Activated naive CD8-positive, alpha-beta T cell treated with anti-CD3 and anti-CD28 coated beads, Interleukin-2, amount 50 U/mL, for 24 hours (primary cell): Measurements from ENCODE around the gene ANO10.
"Not testable (repeated sequence)": the region's sequence is repeated elsewhere in the genome, so short reads cannot be mapped to it uniquely, and the experiment has no call there.

Source experiments
- ATAC-seq: fragments of 150-1000 bp; cut with Tn5 transposase; one replicate; pipeline ENCODE4 v1.10.0; 2021
- DNase-seq: peaks from one replicate; pipeline ENCODE4 v3.0.0; 2021
- H3K27ac Mint-ChIP-seq: one replicate; pipeline ENCODE4 v1.8.0; 2021; ENCODE audit warnings: mild to moderate bottlenecking, mixed read lengths
- H3K27me3 Mint-ChIP-seq: one replicate; pipeline ENCODE4 v1.8.0; 2021; ENCODE audit warnings: mixed read lengths
- H3K36me3 Mint-ChIP-seq: one replicate; pipeline ENCODE4 v1.8.0; 2021; ENCODE audit warnings: low read depth, mixed read lengths
- H3K4me1 Mint-ChIP-seq: one replicate; pipeline ENCODE4 v1.8.0; 2021; ENCODE audit warnings: mixed read lengths
- H3K4me3 Mint-ChIP-seq: one replicate; pipeline ENCODE4 v1.8.0; 2021; ENCODE audit warnings: mild to moderate bottlenecking, moderate library complexity, mixed read lengths
- H3K9me3 Mint-ChIP-seq: one replicate; pipeline ENCODE4 v1.8.0; 2021; ENCODE audit warnings: mixed read lengths

ANO10 gene

DNA sequence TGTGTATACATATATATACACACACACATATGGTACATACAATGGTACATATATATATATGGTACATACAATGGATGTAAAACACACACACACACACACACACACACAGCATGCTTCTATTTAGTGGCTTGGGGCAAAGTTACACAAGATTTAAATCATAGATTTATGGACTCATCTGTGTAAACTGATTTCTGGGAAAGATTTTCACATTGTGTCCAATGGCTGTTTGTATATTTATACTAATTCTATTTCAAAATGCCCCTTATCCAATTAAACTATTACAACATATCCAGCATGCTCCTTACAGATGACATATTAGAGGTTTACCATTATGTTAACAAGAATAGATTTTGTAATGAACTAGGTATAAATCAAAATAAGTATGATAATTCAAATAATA lies 94.9 kb downstream of the ANO10 start:
- H3K9me3 Mint-ChIP-seq: peaks cover 11% of the 10 kb centered on the region
- no peak overlapping the region for H3K27ac Mint-ChIP-seq
- ATAC-seq: no peak
- no peak overlapping the region for H3K4me3 Mint-ChIP-seq
- DNase-seq: no peak
- no peaks in the 10 kb centered on the region for H3K27me3 Mint-ChIP-seq
- peaks cover 5% of the 10 kb centered on the region for H3K4me1 Mint-ChIP-seq
- peaks cover 6% of the 10 kb centered on the region for H3K36me3 Mint-ChIP-seq

DNA sequence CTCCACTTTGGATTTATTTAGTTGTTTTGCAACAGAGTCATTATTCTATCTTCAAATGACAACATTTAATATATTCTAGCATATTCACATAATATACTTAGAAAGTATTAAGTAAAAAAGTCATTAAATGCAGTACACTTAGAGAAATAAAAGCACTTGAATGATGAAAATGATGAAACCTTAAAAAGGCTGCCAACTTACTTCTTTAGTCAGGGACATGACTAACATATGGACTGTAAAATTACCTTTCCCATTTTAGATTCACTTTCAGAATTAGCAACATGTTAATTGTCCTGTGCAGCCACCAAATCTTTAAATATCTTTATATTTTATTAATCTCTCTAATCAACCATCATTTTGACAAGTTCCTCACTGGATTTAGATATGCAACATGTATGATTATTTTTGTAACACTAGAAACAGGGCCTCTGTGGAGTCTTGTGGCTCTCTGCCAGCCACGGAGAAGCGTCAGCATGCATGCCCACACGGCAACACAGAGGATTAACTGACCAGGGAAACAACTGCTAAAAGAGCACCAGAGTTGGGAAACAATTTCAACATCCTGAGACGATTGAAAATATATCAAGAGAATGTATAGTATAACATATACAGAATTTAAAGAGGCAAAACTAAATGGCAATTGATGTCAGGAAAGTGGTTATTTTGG lies 95.7 kb downstream of the ANO10 start:
- no peak overlapping the region for H3K27ac Mint-ChIP-seq
- no peaks in the 10 kb centered on the region for H3K27me3 Mint-ChIP-seq
- H3K36me3 Mint-ChIP-seq: peaks cover 6% of the 10 kb centered on the region
- peaks cover 1% of the 10 kb centered on the region for H3K4me1 Mint-ChIP-seq
- DNase-seq (no peak), ATAC-seq (no peak)
- peaks cover 11% of the 10 kb centered on the region for H3K9me3 Mint-ChIP-seq
- H3K4me3 Mint-ChIP-seq: no peak overlapping the region

DNA sequence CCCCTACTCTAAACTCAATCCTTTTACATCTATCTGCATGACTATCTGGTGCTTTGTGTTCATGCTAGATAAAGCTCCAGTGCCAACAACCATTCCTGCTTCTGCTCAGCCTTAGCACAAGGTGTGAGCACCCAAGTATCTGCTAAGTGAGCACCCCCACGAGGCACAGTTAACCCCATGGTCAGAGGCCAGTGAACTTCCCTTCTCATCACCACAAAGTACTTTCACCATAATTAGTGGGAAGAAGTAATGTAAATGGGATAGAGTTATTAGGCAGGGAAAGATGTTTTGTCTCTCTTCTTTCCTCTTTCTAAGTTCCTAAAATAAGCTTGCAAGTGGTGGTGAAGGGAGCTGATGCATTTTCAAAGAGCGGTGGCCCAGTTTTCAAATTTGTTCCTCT lies 96.4 kb downstream of the ANO10 start:
- Mint-ChIP-seq H3K27me3 (no peaks in the 10 kb centered on the region), H3K36me3 (peaks cover 6% of the 10 kb centered on the region), H3K9me3 (peaks cover 11% of the 10 kb centered on the region), H3K4me1 (peaks cover 1% of the 10 kb centered on the region), H3K27ac (no peak overlapping the region), H3K4me3 (no peak overlapping the region)
- DNase-seq (no peak), ATAC-seq (no peak)

DNA sequence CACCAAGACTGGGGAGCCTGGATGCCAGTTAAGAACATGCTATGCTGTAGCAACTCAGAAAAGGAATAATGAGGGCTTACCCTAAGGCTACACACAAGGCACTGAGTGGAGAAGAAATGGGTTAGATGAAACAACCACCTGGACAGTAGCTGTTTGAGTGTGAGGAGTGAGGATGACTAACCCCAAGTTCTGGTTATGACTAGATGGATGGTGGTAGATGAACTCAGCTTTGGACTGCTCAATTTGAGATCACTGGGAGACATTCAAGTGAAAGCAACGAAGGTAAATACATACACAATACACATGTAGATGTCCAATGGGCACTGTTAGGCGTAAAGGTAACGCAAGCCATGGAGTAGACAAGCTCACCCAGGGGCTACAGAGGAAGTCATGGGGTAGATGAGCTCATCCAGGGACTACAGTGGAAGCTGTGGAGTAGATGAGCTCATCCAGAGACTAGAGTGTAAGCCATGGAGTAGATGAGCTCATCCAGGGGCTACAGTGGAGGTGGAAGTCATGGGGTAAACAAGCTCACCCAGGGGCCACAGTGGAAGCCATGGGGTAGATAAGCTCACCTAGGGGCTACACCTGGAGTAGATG lies 98.3 kb downstream of the ANO10 start:
- peak; percentile 6 for DNase-seq
- ATAC-seq: peak; percentile 91
- Mint-ChIP-seq H3K4me1 (peaks cover 1% of the 10 kb centered on the region), H3K9me3 (peaks cover 27% of the 10 kb centered on the region), H3K27ac (no peak overlapping the region), H3K27me3 (no peaks in the 10 kb centered on the region), H3K36me3 (peaks cover 17% of the 10 kb centered on the region), H3K4me3 (no peak overlapping the region)

DNA sequence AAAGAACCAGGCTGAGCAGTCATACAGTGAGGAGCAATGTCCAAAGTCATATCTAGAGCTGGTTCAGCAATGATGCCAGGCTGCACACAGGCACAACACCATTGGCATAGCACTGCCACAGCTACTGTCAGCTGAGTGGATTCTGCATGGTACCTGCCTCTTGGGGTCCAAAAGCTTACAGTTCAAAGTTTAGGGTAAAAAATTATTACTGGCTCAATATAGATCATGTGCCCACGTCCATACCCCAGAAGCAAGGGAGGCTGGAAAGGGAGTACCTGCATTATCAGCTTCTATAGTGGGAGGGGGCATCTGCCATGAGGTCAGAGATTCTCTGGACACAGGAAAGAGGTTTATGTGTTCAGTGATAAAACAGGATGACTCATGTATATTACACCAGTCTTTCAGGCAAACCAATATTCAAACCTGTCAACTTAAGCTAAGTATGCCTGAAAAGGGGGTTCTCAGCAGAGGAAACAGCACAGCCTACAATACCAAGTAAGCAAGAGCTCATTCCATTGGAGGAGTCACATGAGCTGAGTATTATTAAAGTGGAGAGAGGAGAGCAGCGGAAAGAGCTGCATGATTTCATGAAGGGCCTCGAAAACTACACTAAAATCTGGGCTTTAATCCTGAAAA lies 99.0 kb downstream of the ANO10 start:
- no peaks in the 10 kb centered on the region for H3K27me3 Mint-ChIP-seq

DNA sequence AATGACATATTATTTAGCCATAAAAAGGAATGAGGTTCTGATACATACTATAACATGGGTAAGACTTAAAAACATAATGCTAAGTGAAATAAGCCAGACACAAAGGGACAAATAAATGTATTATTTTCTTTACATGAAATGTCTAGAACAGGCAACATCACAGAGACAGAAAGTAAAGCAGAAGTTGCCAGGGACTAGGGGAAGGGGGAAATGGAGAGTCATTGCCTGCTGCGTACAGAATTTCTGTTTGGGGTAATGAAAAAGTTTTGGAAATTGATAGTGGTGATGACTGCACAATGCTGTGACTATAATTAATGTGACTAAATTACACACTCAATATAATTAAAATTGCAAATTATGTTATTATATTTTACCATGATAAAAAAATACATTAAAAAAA lies 99.9 kb downstream of the ANO10 start:
- Mint-ChIP-seq H3K9me3 (peaks cover 23% of the 10 kb centered on the region), H3K4me1 (peaks cover 1% of the 10 kb centered on the region), H3K27me3 (no peaks in the 10 kb centered on the region), H3K27ac (no peak overlapping the region), H3K4me3 (no peak overlapping the region), H3K36me3 (peaks cover 18% of the 10 kb centered on the region)
- no peak for DNase-seq
- no peak for ATAC-seq

More for the DNA sequence above, 99.0 kb downstream of the ANO10 start:
- Mint-ChIP-seq H3K27ac (no peak overlapping the region), H3K4me3 (no peak overlapping the region), H3K9me3 (peaks cover 27% of the 10 kb centered on the region), H3K36me3 (peaks cover 18% of the 10 kb centered on the region), H3K4me1 (peaks cover 1% of the 10 kb centered on the region)
- no peak for ATAC-seq
- no peak for DNase-seq

DNA sequence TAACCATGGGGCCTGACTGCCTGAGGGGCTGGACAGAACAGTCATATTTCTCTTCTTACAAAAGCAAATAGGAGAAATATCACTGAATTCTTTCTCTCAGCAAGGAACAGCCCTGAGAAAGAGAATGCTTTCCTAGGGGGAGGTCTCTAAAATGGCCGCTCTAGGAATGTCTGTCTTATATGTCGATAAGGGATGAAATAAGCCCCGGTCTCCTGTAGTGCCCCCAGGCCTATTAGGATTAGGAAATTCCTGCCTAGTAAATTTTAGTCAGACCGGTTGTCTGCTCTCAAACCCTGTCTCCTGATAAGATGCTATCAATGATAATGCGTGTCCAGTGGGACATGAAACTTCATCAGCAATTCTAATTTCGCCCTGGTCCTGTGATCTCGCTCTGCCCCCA lies 103.3 kb downstream of the ANO10 start:
- ATAC-seq: not testable (repeated sequence)

DNA sequence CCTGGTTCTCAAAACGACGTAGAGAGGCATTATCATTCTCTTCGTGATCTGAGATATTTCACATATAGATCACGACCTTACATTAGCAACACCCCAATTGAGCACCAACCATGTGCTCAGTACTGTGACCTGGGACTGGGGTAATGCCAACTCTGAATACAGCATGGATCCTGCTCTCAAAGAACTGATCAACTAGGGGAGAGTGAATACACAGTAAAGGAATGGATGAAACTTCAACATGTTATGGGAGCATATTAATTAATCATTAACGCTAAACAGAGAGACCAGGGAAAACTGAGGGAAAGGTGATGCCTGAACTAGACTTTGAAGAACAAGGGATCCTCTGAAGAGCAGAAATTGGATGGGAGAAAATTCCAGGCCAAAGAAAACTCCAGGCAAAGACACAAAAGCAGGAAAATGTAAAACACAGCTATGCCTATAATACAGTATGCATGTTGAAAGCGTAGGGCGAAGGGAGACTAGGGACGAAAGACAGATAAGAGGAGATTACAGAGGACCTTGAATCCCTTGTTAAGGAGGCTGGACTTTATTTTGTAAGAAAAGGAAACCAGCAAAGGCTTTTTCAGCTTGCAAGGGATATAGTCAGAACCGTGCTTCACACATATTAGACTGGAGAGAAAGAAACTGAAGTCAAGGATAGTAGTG lies 105.7 kb downstream of the ANO10 start:
- H3K27ac Mint-ChIP-seq: no peak overlapping the region

More for the DNA sequence above, 103.3 kb downstream of the ANO10 start:
- not testable (repeated sequence) for H3K4me1 Mint-ChIP-seq, H3K27me3 Mint-ChIP-seq, DNase-seq, H3K27ac Mint-ChIP-seq, H3K4me3 Mint-ChIP-seq
- Mint-ChIP-seq H3K9me3 (peaks cover 32% of the 10 kb centered on the region), H3K36me3 (peaks cover 18% of the 10 kb centered on the region)

DNA sequence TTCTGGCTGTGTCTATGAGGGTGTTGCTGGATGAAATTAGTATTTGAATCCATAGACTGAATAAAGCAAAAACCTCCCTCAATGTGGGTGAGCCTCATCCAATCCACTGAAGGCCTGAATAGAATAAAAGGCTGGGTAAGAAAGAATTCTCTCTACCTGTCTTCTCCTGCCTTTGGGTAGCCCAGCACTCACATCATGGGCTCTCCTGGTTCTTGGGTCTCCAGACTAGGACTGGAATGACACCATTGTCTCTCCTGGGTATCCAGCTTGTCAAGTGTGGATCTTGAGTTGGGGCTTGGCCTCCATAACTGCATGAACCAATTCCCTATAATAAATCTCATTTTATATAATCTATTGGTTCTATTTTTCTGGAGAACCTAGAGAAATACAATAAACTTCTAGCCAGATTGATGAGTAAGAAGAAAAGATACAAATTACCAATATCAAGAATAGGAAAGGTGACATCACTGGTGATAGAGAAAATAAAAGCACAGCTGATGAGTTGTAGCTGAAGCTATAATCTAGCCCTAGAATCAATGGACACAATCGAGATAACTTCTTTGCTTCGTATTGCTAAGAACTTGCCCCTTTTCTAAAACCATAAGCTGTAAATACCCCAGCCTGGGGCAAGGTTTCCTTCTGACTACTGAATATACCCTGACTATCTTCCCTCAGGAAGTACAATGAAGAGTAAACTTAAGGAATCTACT lies 106.4 kb downstream of the ANO10 start:
- H3K4me3 Mint-ChIP-seq: no peak overlapping the region
- H3K9me3 Mint-ChIP-seq: peaks cover 32% of the 10 kb centered on the region
- no peak for ATAC-seq
- H3K27ac Mint-ChIP-seq: no peak overlapping the region
- H3K36me3 Mint-ChIP-seq: peaks cover 18% of the 10 kb centered on the region
- no peaks in the 10 kb centered on the region for H3K4me1 Mint-ChIP-seq
- DNase-seq: no peak
- H3K27me3 Mint-ChIP-seq: no peaks in the 10 kb centered on the region

More for the DNA sequence above, 105.7 kb downstream of the ANO10 start:
- DNase-seq: no peak
- Mint-ChIP-seq H3K36me3 (peaks cover 18% of the 10 kb centered on the region), H3K4me1 (no peaks in the 10 kb centered on the region), H3K9me3 (peaks cover 32% of the 10 kb centered on the region), H3K27me3 (no peaks in the 10 kb centered on the region), H3K4me3 (no peak overlapping the region)
- no peak for ATAC-seq

DNA sequence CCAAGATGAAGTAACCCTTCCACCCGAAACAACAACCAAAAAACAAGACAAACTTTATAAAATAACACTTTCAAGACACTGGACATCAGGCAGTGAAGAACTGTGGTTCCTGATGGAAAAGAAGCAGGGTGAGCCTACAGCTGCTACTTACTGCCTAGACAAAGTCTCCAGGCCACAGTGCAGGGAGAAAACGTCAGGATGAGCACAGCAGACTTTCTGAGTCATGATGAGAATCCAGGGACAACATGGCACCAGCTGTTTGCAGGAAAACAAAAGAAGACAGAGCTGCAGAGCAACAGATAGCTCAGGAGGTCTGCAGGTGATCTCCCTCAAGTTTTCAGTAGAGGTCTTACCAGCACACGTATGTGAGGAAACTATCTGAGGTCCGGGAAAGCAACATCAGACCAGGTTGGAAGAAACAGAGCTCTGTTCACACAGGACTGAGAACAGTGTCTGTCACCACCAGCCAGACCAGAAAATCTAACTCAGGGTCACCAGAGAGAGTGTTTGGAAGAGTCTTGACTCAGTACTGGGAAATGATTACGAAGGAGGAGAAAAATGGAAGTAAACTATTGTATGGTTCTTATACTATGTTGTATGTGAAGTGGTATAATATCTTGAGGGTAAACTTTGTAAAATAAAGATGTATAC lies 108.9 kb downstream of the ANO10 start:
- Mint-ChIP-seq H3K4me1 (no peaks in the 10 kb centered on the region), H3K36me3 (peaks cover 3% of the 10 kb centered on the region), H3K27ac (no peak overlapping the region), H3K9me3 (peaks cover 11% of the 10 kb centered on the region), H3K27me3 (no peaks in the 10 kb centered on the region), H3K4me3 (no peak overlapping the region)
- no peak for DNase-seq
- ATAC-seq: no peak

DNA sequence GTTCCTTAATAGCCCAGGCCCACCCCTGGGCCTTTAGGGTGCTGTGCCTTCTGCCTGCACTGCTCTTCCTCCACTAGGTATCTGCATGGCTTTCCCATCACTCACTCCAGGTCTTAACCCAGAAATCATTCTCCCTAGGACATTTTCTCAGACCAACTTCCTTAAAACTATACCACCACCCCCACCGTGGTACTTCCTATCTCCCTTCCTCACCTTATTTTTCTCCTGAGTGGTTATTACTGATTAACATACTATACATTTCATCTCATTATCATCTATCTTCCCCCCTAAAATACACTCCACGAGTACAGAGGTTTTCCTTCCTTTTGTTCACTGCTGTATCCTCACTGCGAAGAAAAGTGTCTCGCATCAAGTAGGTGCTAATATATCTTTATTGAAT lies 115.2 kb downstream of the ANO10 start:
- H3K27ac Mint-ChIP-seq: no peak overlapping the region

DNA sequence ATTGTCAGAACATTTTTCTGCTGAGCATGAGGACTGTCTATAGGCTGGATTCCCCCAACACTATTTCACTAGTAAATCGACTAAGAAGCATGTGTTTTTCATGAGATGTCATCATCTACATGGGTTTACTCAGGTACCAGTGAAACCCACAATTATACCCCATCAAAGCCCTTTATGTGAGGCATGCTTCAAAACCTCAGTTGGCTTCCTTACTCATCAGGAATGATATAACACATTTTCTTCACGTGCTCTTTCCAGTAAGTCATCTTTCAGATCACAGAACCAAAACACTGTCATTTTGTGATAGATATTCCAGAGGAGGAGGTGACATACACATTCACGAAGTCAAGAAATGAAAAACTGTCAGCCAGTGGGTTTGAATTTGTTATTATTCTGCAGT lies 116.5 kb downstream of the ANO10 start:
- DNase-seq: no peak
- H3K4me3 Mint-ChIP-seq: no peak overlapping the region

More for the DNA sequence above, 115.2 kb downstream of the ANO10 start:
- ATAC-seq (no peak), DNase-seq (no peak)
- Mint-ChIP-seq H3K9me3 (no peaks in the 10 kb centered on the region), H3K4me3 (no peak overlapping the region), H3K27me3 (peaks cover 3% of the 10 kb centered on the region), H3K4me1 (peaks cover 44% of the 10 kb centered on the region), H3K36me3 (no peaks in the 10 kb centered on the region)

DNA sequence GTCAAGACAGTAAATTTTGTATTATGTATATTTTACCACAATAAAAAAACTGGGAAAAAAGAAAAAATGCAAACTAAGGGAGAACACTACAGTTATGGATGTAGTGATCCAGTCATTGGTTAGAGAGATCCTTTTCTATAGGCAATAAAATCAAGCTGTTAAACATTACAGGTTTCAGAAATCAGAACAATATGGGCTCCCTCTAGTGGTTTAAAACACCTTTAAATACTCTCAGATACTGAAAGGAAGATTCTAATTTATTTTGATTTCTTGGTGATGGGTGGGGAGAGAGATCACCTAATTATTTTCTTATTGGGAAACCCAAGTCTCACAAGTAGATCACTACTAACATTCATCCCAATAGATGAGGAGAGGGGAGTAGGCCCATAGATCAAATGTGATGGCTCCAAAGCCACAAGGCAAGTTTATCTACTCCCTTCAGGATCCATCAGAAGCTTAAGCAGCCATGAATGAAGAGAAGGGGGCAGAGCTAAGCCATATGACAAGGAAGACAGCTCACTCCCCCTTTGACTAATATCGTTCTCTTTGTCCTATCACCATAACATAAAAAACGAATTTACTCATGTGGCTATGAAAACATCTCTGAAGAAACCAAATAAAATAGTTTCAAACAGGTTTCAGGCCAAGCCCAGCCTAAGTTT lies 118.6 kb downstream of the ANO10 start:
- DNase-seq (no peak), ATAC-seq (no peak)
- H3K27ac Mint-ChIP-seq: no peak overlapping the region
- H3K4me3 Mint-ChIP-seq: no peak overlapping the region
- H3K27me3 Mint-ChIP-seq: peaks cover 3% of the 10 kb centered on the region
- no peaks in the 10 kb centered on the region for H3K9me3 Mint-ChIP-seq
- H3K4me1 Mint-ChIP-seq: peaks cover 74% of the 10 kb centered on the region
- H3K36me3 Mint-ChIP-seq: no peaks in the 10 kb centered on the region

More for the DNA sequence above, 116.5 kb downstream of the ANO10 start:
- Mint-ChIP-seq H3K36me3 (no peaks in the 10 kb centered on the region), H3K27me3 (peaks cover 3% of the 10 kb centered on the region), H3K27ac (peak overlapping the region; percentile 49), H3K9me3 (no peaks in the 10 kb centered on the region), H3K4me1 (peaks cover 55% of the 10 kb centered on the region)
- ATAC-seq: peak; percentile 95
